HCT116 (cell line): Measurements from ENCODE around the gene UGP2. TPM values are rescaled to one million over a fixed set of nuclear protein-coding genes. Genes with fewer than 3 reads are reported as not detected.

ENCODE experiments used
- ATAC-seq: fragments of 200-7000 bp; cut with Tn5 transposase; 2 replicates; pipeline ENCODE4 v1.9.1; 2020; ENCODE audit warnings: mild to moderate bottlenecking, moderate library complexity
- BruUV-seq: library from RNA; stranded (reverse); fragments of 400-500 nt; replicated peaks from 2 replicates; lab custom pipeline; 2021; lab: Mats Ljungman, UMichigan
- CTCF ChIA-PET: fragments of 300-600 bp; sonication (Branson Sonifier 250); formaldehyde crosslinking; loops from one replicate; lab custom pipeline; 2021; ENCODE audit warnings: antibody characterized with exemption; lab: Charles Lee
- POLR2A ChIA-PET: fragments of 300-600, 350-600 bp; sonication (Branson Sonifier 250); formaldehyde crosslinking; loops from one replicate; lab custom pipeline; 2021; ENCODE audit warnings: antibody characterized with exemption; lab: Charles Lee
- RAD21 ChIA-PET, 2 experiments: fragments of 300-600 bp; sonication (Branson Sonifier 250); formaldehyde crosslinking; loops; one replicate each; lab custom pipeline; 2023; ENCODE audit warnings: low total read pairs in 2 of 2; ENCODE audit not compliant: uncharacterized antibody in 2 of 2, unreplicated experiment in 2 of 2, low non-redundant PET in 1 of 2; lab: Charles Lee
- DNase-seq: peaks from one replicate; pipeline ENCODE4 v3.0.0-alpha.2; 2010; ENCODE audit warnings: low read depth, low spot score
- H2AFZ ChIP-seq: fragments of 200-600 bp; shearing (Covaris generic), sonication (generic); 2 replicates; pipeline ENCODE4 v1.6.1; 2017; ENCODE audit warnings: low read depth, mixed run types, mixed read lengths, antibody characterized with exemption, low read length; ENCODE audit not compliant: poor library complexity, severe bottlenecking
- H3K27ac ChIP-seq: 2 replicates; pipeline ENCODE4 v1.5.1; 2012; ENCODE audit warnings: low read depth, low read length
- H3K27me3 ChIP-seq: fragments of 200-600 bp; sonication (generic); 2 replicates; pipeline ENCODE4 v1.6.1; 2016; ENCODE audit warnings: mixed run types, low read length, mixed read lengths; ENCODE audit not compliant: insufficient read depth
- H3K36me3 ChIP-seq, 2 experiments: fragments of 200-500 bp in 1 of 2; fragments of 200-600 bp in 1 of 2; sonication (Bioruptor generic) in 1 of 2; sonication (generic) in 1 of 2; 2 replicates each; pipeline versions ENCODE4 v1.5.1 to v1.6.1; 2014 to 2016; ENCODE audit warnings: low read length in 2 of 2, inconsistent platforms in 1 of 2, mixed read lengths in 1 of 2, mixed run types in 1 of 2; ENCODE audit not compliant: insufficient read depth in 2 of 2, control insufficient read depth in 1 of 2
- H3K4me1 ChIP-seq, 2 experiments: fragments of 200-600 bp in 1 of 2; sonication (generic) in 1 of 2; 2 replicates each; pipeline versions ENCODE4 v1.5.1 to v1.6.1; 2012 to 2017; ENCODE audit warnings: low read length in 2 of 2, inconsistent platforms in 1 of 2, mild to moderate bottlenecking in 1 of 2, mixed read lengths in 1 of 2, mixed run types in 1 of 2, moderate library complexity in 1 of 2; ENCODE audit not compliant: insufficient read depth in 2 of 2, control insufficient read depth in 1 of 2
- H3K4me2 ChIP-seq: fragments of 200-600 bp; sonication (generic); 2 replicates; pipeline ENCODE4 v1.6.1; 2017; ENCODE audit warnings: mixed run types, low read length, mixed read lengths
- H3K4me3 ChIP-seq, 2 experiments: fragments of 200-600 bp in 1 of 2; sonication (generic) in 1 of 2; replicated peaks in 1 of 2; 2 replicates each; pipeline ENCODE4 v1.5.1; 2011 to 2016; ENCODE audit warnings: low read length in 2 of 2, control low read depth in 1 of 2, low read depth in 1 of 2, mild to moderate bottlenecking in 1 of 2, mixed read lengths in 1 of 2, mixed run types in 1 of 2
- H3K79me2 ChIP-seq: fragments of 200-600 bp; sonication (generic); 2 replicates; pipeline ENCODE4 v1.6.1; 2017; ENCODE audit warnings: mild to moderate bottlenecking, mixed run types, low read length, moderate library complexity, mixed read lengths; ENCODE audit not compliant: insufficient read depth
- H3K9ac ChIP-seq: fragments of 200-600 bp; sonication (generic); 2 replicates; pipeline ENCODE4 v1.6.1; 2016; ENCODE audit warnings: low read length, mixed read lengths
- H3K9me2 ChIP-seq: fragments of 200-600 bp; sonication (generic), shearing (Covaris generic); 2 replicates; pipeline ENCODE4 v1.6.1; 2017; ENCODE audit warnings: mixed run types, mild to moderate bottlenecking, moderate library complexity; ENCODE audit not compliant: insufficient read depth
- H3K9me3 ChIP-seq, 2 experiments: fragments of 200-500 bp in 1 of 2; fragments of 200-600 bp in 1 of 2; sonication (Bioruptor generic) in 1 of 2; sonication (generic) in 1 of 2; 2 replicates each; pipeline ENCODE4 v1.6.1; 2014 to 2017; ENCODE audit warnings: low read length in 2 of 2, mixed read lengths in 2 of 2, inconsistent platforms in 1 of 2, low read depth in 1 of 2, mild to moderate bottlenecking in 1 of 2, mixed run types in 1 of 2, moderate library complexity in 1 of 2; ENCODE audit not compliant: control insufficient read depth in 1 of 2, insufficient read depth in 1 of 2
- H4K20me1 ChIP-seq: fragments of 200-600 bp; sonication (generic), shearing (Covaris generic); 2 replicates; pipeline ENCODE4 v1.6.1; 2017; ENCODE audit warnings: mixed run types, mild to moderate bottlenecking, moderate library complexity; ENCODE audit not compliant: insufficient read depth
- CEBPB ChIP-seq: IDR thresholded peaks from 2 replicates; pipeline ENCODE4 v1.6.1; 2012; ENCODE audit warnings: low read depth
- EGR1 ChIP-seq: IDR thresholded peaks from 2 replicates; pipeline ENCODE4 v1.6.1; 2012; ENCODE audit warnings: low read depth
- ELF1 ChIP-seq: IDR thresholded peaks from 2 replicates; pipeline ENCODE4 v1.6.1; 2012; ENCODE audit warnings: low read depth, borderline replicate concordance
- EZH2phosphoT487 ChIP-seq: fragments of 200-600 bp; IDR thresholded peaks from 2 replicates; pipeline ENCODE4 v1.6.1; 2018; ENCODE audit warnings: antibody characterized with exemption, borderline replicate concordance
- FOSL1 ChIP-seq: IDR thresholded peaks from 2 replicates; pipeline ENCODE4 v1.6.1; 2012; ENCODE audit warnings: low read depth
- POLR2AphosphoS5 ChIP-seq: IDR thresholded peaks from 2 replicates; pipeline ENCODE4 v1.6.1; 2011; ENCODE audit warnings: mild to moderate bottlenecking, low read depth, low read length, moderate library complexity
- RAD21 ChIP-seq: IDR thresholded peaks from 2 replicates; pipeline ENCODE4 v1.6.1; 2012; ENCODE audit warnings: low read depth, mild to moderate bottlenecking
- SIN3A ChIP-seq: IDR thresholded peaks from 2 replicates; pipeline ENCODE4 v1.6.1; 2012; ENCODE audit warnings: low read depth
- SP1 ChIP-seq: IDR thresholded peaks from 2 replicates; pipeline ENCODE4 v1.6.1; 2012; ENCODE audit warnings: low read depth
- TCF7L2 ChIP-seq: IDR thresholded peaks from 2 replicates; pipeline ENCODE4 v1.7.0; 2011; ENCODE audit warnings: borderline replicate concordance, inconsistent platforms; ENCODE audit not compliant: insufficient read depth, insufficient read length; ENCODE audit errors: extremely low read depth
- YY1 ChIP-seq: IDR thresholded peaks from 2 replicates; pipeline ENCODE4 v1.6.1; 2011; ENCODE audit warnings: low read length, low read depth, moderate library complexity, mild to moderate bottlenecking; ENCODE audit not compliant: insufficient replicate concordance; ENCODE audit errors: extremely low read depth
- ZFX ChIP-seq: fragments of 450-650 bp; IDR thresholded peaks from 2 replicates; pipeline ENCODE4 v1.6.1; 2017
- ZNF274 ChIP-seq: fragments of 200-500 bp; sonication (Bioruptor generic); IDR thresholded peaks from 2 replicates; pipeline ENCODE4 v1.6.1; 2014; ENCODE audit warnings: mild to moderate bottlenecking, low read depth, low read length, inconsistent platforms
- intact Hi-C: fragments of 100-400 bp; cut with micrococcal nuclease; formaldehyde crosslinking; loops from 2 replicates; pipeline ENCODE4 v1.10.0; 2022
- total RNA-seq: library from RNA; stranded (reverse); gene quantifications from one replicate; pipeline ENCODE4 v1.2.1, GENCODE V29; 2021; ENCODE audit not compliant: unreplicated experiment
- TF ChIP-seq, protein P1 (sequence below): IDR thresholded peaks from 2 replicates; pipeline ENCODE4 v1.6.1; 2012; ENCODE audit warnings: low read depth
- TF ChIP-seq, protein P2 (sequence below), 3 experiments: fragments of 200-600 bp in 1 of 3; sonication (generic) in 1 of 3; IDR thresholded peaks in 2 of 3; conservative IDR thresholded peaks in 1 of 3; 2 replicates each; pipeline ENCODE4 v1.5.1; 2012 to 2017; ENCODE audit warnings: low read depth in 2 of 3, low read length in 2 of 3, antibody characterized with exemption in 1 of 3, borderline replicate concordance in 1 of 3, control low read depth in 1 of 3, mild to moderate bottlenecking in 1 of 3, mixed read lengths in 1 of 3, mixed run types in 1 of 3, moderate library complexity in 1 of 3; ENCODE audit not compliant: insufficient read depth in 1 of 3
- TF ChIP-seq, protein P3 (sequence below): IDR thresholded peaks from 2 replicates; pipeline ENCODE4 v1.6.1; 2012

UGP2 gene
- total RNA-seq, 1 experiment from 2014 or later = 57.1 TPM

DNA sequence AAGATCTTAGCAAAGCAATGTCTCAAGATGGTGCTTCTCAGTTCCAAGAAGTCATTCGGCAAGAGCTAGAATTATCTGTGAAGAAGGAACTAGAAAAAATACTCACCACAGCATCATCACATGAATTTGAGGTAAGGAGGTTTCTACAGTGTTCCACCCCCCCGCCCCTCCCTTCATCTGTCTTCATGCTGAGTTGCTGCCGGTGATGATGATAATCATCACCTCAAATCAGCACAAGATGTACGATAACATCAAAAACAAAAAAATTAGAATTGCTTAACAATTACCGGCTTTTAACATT, 14.6 kb downstream of the UGP2 start (continued):
- TF ChIP-seq, protein P1, sequence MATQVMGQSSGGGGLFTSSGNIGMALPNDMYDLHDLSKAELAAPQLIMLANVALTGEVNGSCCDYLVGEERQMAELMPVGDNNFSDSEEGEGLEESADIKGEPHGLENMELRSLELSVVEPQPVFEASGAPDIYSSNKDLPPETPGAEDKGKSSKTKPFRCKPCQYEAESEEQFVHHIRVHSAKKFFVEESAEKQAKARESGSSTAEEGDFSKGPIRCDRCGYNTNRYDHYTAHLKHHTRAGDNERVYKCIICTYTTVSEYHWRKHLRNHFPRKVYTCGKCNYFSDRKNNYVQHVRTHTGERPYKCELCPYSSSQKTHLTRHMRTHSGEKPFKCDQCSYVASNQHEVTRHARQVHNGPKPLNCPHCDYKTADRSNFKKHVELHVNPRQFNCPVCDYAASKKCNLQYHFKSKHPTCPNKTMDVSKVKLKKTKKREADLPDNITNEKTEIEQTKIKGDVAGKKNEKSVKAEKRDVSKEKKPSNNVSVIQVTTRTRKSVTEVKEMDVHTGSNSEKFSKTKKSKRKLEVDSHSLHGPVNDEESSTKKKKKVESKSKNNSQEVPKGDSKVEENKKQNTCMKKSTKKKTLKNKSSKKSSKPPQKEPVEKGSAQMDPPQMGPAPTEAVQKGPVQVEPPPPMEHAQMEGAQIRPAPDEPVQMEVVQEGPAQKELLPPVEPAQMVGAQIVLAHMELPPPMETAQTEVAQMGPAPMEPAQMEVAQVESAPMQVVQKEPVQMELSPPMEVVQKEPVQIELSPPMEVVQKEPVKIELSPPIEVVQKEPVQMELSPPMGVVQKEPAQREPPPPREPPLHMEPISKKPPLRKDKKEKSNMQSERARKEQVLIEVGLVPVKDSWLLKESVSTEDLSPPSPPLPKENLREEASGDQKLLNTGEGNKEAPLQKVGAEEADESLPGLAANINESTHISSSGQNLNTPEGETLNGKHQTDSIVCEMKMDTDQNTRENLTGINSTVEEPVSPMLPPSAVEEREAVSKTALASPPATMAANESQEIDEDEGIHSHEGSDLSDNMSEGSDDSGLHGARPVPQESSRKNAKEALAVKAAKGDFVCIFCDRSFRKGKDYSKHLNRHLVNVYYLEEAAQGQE = no peak
- TF ChIP-seq FOSL1 (no peak), YY1 (no peak), ZNF274 (no peak), EZH2phosphoT487 (no peak), POLR2AphosphoS5 (no peak), EGR1 (no peak)

- H3K9me3 ChIP-seq = no peaks in the 10 kb centered on the region
- TF ChIP-seq, protein P2, sequence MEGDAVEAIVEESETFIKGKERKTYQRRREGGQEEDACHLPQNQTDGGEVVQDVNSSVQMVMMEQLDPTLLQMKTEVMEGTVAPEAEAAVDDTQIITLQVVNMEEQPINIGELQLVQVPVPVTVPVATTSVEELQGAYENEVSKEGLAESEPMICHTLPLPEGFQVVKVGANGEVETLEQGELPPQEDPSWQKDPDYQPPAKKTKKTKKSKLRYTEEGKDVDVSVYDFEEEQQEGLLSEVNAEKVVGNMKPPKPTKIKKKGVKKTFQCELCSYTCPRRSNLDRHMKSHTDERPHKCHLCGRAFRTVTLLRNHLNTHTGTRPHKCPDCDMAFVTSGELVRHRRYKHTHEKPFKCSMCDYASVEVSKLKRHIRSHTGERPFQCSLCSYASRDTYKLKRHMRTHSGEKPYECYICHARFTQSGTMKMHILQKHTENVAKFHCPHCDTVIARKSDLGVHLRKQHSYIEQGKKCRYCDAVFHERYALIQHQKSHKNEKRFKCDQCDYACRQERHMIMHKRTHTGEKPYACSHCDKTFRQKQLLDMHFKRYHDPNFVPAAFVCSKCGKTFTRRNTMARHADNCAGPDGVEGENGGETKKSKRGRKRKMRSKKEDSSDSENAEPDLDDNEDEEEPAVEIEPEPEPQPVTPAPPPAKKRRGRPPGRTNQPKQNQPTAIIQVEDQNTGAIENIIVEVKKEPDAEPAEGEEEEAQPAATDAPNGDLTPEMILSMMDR (IDR thresholded peaks at IDR 0.05 in 2 of 3, conservative IDR thresholded peaks at IDR 0.05 in 1 of 3; ENCODE audit: borderline replicate concordance in 1 of 3, insufficient read depth in 1 of 3, low read depth in 2 of 3, low read length in 2 of 3) = no peak
- no peak for TF ChIP-seq POLR2AphosphoS5
- TF ChIP-seq, protein P1 = no peak
- TF ChIP-seq ELF1 = no peak
- no peak for TF ChIP-seq ZNF274
- no peak for TF ChIP-seq RAD21
- TF ChIP-seq TCF7L2 = no peak
- TF ChIP-seq CEBPB = no peak
- TF ChIP-seq SIN3A = no peak
- no peak for TF ChIP-seq ZFX
- TF ChIP-seq, protein P3, sequence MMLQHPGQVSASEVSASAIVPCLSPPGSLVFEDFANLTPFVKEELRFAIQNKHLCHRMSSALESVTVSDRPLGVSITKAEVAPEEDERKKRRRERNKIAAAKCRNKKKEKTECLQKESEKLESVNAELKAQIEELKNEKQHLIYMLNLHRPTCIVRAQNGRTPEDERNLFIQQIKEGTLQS = no peak
- no peak for TF ChIP-seq FOSL1
- TF ChIP-seq SP1 = no peak
- TF ChIP-seq EZH2phosphoT487 = no peak
Observed at GRCh38 chr2:63858291-63858690, 16.6 kb downstream of the UGP2 start.

More at GRCh38 chr2:63858291-63858690, 16.6 kb downstream of the UGP2 start:
- CTCF ChIA-PET = interaction anchor here (1.4 kb wide), 1 partner anchor 17 kb away, joined by 3 read pairs; the partner anchor contains the start of gene UGP2
- BruUV-seq = no TSS peak
- intact Hi-C loops = no loop called here
- no peak overlapping the region for H3K9ac ChIP-seq
- RAD21 ChIA-PET = no interaction called here
- H3K36me3 ChIP-seq = peaks cover 5 to 9% of the 10 kb centered on the region in 2 experiments
- H3K4me2 ChIP-seq = no peak overlapping the region
- no peak for DNase-seq
- POLR2A ChIA-PET = no interaction called here
- no peaks in the 10 kb centered on the region for H4K20me1 ChIP-seq
- no peak overlapping the region for H3K27ac ChIP-seq
- no peaks in the 10 kb centered on the region for H3K9me2 ChIP-seq
- H2AFZ ChIP-seq = no peak overlapping the region
- peaks cover 25% of the 10 kb centered on the region for H3K79me2 ChIP-seq
- peaks cover 10 to 16% of the 10 kb centered on the region in 2 experiments for H3K4me1 ChIP-seq
- ATAC-seq = no peak
- H3K4me3 ChIP-seq = no peak overlapping the region
- H3K27me3 ChIP-seq = no peaks in the 10 kb centered on the region
